Stimulated activated CD8-positive, alpha-beta memory T cell treated with anti-CD3 and anti-CD28 coated beads, Interleukin-4, amount 100 ng/mL, for 4 hours (primary cell): ENCODE data around the gene PDRG1.

Source experiments
- DNase-seq, 2 donors: peaks; one replicate each; pipeline ENCODE4 v3.0.0-alpha.2; 2020; ENCODE audit warnings: low read depth in 2 of 2, low spot score in 1 of 2

PDRG1 gene

GRCh38 chr20:31909253-31910070 is 42.4 kb downstream of the PDRG1 start:
- DNase-seq = no peak

- no peak for DNase-seq
Observed at GRCh38 chr20:31908424-31908823, 43.4 kb downstream of the PDRG1 start.

- no peak for DNase-seq
Observed at GRCh38 chr20:31908016-31908415, 43.8 kb downstream of the PDRG1 start.

- DNase-seq = no peak
Observed at GRCh38 chr20:31907046-31907445, 44.8 kb downstream of the PDRG1 start.

- DNase-seq = no peak
Observed at GRCh38 chr20:31906001-31906400, 45.8 kb downstream of the PDRG1 start.

DNA sequence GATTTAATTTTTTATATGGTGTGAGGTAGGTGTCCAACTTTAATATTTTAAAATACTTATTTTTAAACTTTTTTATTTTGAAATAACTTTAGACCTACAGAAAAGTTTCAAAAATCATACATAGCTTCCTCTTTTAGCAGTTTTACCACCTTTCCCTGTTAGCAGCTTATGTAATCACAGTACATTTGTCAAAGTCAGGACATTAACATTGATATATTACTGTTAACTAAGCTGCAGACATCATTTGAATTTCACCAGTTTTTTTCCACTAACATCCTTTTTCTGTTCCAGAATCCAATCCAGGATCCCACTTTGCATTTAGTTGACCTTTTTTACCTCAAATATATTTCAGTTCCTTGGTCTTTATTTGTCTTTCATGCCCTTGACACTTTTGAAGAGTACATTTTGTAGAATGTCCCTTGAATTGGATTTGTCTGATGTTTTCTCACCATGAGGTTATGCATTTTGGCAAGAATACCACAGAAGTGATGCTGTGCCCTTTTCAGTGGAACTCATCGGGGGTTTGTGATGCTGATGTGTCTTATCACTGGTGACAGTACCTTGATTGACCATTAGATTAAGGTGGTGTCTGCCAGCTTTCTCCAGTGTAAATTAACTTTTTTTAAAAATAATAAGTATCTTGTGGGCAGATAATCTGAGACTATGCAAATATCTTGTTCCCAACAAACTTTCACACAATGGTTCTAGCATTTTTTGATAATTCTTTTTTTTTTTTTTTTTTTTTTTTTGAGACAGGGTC is 48.0 kb downstream of the PDRG1 start:
- DNase-seq = no peak

DNA sequence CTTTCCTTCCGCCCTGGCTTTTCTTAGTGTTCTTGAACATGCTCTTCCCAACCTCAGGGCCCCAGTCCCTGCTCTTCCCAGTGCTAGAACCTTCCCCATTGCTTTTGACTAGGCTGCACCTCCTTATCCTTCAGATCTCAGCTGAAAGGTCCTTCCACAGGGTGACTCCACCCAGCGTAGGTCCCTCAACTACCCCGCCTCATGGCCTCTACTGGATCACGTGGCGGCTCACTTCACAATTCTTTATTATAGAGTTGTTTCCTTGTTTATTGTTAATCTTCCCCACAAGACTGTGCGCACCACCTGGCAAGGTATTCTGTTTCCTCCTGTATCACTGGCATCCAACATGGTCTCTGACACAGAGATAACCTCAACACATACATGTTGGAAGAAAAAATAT is 50.2 kb downstream of the PDRG1 start:
- DNase-seq = no peak

DNA sequence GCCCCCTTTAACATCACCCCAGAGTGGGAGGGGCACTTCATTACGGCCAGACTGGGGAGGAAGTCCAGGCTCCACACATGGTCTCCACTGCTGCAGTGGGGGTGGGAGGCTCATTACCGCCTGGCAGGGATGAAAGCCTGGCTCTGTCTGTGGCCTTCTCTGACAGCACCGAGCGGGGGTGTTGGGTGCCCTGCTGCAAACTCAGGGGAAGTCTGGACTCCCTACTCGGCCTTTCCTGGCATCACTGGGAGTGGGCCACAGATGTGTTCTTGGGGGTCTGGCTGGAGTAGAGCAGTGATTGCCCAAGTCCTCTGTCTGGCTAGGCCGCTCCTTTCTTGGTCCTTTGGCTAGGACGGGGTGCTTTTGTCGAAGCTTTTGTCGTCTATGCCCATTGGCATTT is 54.3 kb downstream of the PDRG1 start:
- no peak for DNase-seq

DNA sequence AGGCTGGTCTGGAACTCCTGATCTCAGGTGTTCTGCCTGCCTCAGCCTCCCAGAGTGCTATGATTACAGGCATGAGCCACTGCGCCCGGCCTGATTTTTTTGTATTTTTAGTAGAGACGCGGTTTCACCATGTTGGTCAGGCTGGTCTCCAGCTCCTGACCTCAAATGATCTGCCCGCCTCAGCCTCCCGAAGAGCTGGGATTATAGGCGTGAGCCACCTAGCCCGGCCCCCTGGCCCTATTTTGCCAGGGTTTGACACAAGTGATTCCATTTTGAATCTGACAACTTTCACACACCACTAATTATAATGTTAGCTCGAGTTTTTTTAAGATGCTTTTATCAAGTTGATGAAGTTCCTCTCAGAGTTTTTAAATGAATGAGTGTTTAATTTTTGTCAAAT is 55.8 kb downstream of the PDRG1 start:
- DNase-seq = no peak

- DNase-seq = no peak
Observed at GRCh38 chr20:31894980-31895675, 56.7 kb downstream of the PDRG1 start.
